PC-9 (cell line): ENCODE data around the gene KLHL26. TPM values are rescaled to one million over a fixed set of nuclear protein-coding genes. Genes with fewer than 3 reads are reported as not detected.

Source experiments
- BruUV-seq: library from RNA; stranded (reverse); fragments of 400-500 nt; replicated peaks from 2 replicates; lab custom pipeline; 2021; lab: Mats Ljungman, UMichigan
- CTCF ChIA-PET: fragments of 300-600 bp; sonication (Branson Sonifier 250); formaldehyde crosslinking; loops from one replicate; lab custom pipeline; 2022; ENCODE audit warnings: antibody characterized with exemption; lab: Charles Lee
- POLR2A ChIA-PET: fragments of 300-600 bp; sonication (Branson Sonifier 250); formaldehyde crosslinking; loops from one replicate; lab custom pipeline; 2022; ENCODE audit warnings: antibody characterized with exemption; ENCODE audit not compliant: unreplicated experiment; lab: Charles Lee
- DNase-seq, 2 experiments: peaks; one replicate each; pipeline versions ENCODE4 v3.0.0 to v3.0.0-alpha.2; 2015 to 2022; ENCODE audit warnings: mixed read lengths in 1 of 2
- H2AFZ ChIP-seq: fragments of 200-600 bp; sonication (generic); 2 replicates; pipeline ENCODE4 v1.8.1; 2017; ENCODE audit warnings: antibody characterized with exemption
- H3F3A ChIP-seq: fragments of 200-600 bp; sonication (generic); 2 replicates; pipeline ENCODE4 v1.8.1; 2017; ENCODE audit warnings: antibody characterized with exemption, mild to moderate bottlenecking, low read depth; ENCODE audit not compliant: insufficient read depth
- H3K27ac ChIP-seq: fragments of 200-600 bp; sonication (generic); 2 replicates; pipeline ENCODE4 v1.6.1; 2016; ENCODE audit warnings: mixed run types
- H3K27me3 ChIP-seq: fragments of 200-600 bp; sonication (generic); 2 replicates; pipeline ENCODE4 v1.6.1; 2016; ENCODE audit warnings: low read depth, mixed run types; ENCODE audit not compliant: insufficient read depth
- H3K36me3 ChIP-seq: fragments of 200-600 bp; sonication (generic); 2 replicates; pipeline ENCODE4 v1.6.1; 2016; ENCODE audit warnings: low read depth, mixed run types
- H3K4me1 ChIP-seq: fragments of 200-600 bp; sonication (generic); replicated peaks from 2 replicates; pipeline ENCODE4 v1.6.1; 2016; ENCODE audit warnings: mixed run types; ENCODE audit not compliant: insufficient read depth
- H3K4me2 ChIP-seq: fragments of 200-600 bp; sonication (generic); 2 replicates; pipeline ENCODE4 v1.6.1; 2017; ENCODE audit warnings: mixed run types
- H3K4me3 ChIP-seq: fragments of 200-600 bp; sonication (generic); 2 replicates; pipeline ENCODE4 v1.6.1; 2016; ENCODE audit warnings: mixed run types
- H3K79me2 ChIP-seq: fragments of 200-600 bp; sonication (generic); 2 replicates; pipeline ENCODE4 v1.6.1; 2017; ENCODE audit warnings: low read depth, mixed run types
- H3K9me2 ChIP-seq: fragments of 200-600 bp; sonication (generic); 2 replicates; pipeline ENCODE4 v1.8.1; 2017; ENCODE audit warnings: mild to moderate bottlenecking; ENCODE audit not compliant: insufficient read depth
- H3K9me3 ChIP-seq: fragments of 200-600 bp; sonication (generic); 2 replicates; pipeline ENCODE4 v1.8.1; 2016; ENCODE audit warnings: low read depth; ENCODE audit not compliant: insufficient read depth
- H4K20me1 ChIP-seq: fragments of 200-600 bp; sonication (generic); 2 replicates; pipeline ENCODE4 v1.8.1; 2017; ENCODE audit not compliant: insufficient read depth
- CTCF ChIP-seq: fragments of 200-600 bp; sonication (generic); conservative IDR thresholded peaks from 2 replicates; pipeline ENCODE4 v1.6.1; 2017; ENCODE audit warnings: mixed run types, antibody characterized with exemption, mild to moderate bottlenecking, moderate library complexity
- EZH2 ChIP-seq: fragments of 200-600 bp; sonication (generic); IDR thresholded peaks from 2 replicates; pipeline ENCODE4 v1.8.0; 2017; ENCODE audit warnings: antibody characterized with exemption, low read depth
- intact Hi-C: fragments of 100-400 bp; cut with micrococcal nuclease; formaldehyde crosslinking; loops from one replicate; pipeline ENCODE4 v1.10.0; 2022; ENCODE audit not compliant: unreplicated experiment
- total RNA-seq: library from RNA; stranded (reverse); gene quantifications from 2 replicates; pipeline ENCODE4 v1.2.3, GENCODE V29; 2021

Gene KLHL26
- total RNA-seq, 1 experiment from 2014 or later: 11.8 TPM

- CTCF ChIA-PET: interaction anchor here (0.6 kb wide), 1 partner anchor 94 kb away, joined by 3 read pairs; no protein-coding TSS in a partner anchor
- Histone ChIP-seq H3K27me3 (peaks cover 5% of the 10 kb centered on the region; the same call in 1 of the 2 replicates), H3K79me2 (no peaks in the 10 kb centered on the region), H3F3A (peaks cover 9% of the 10 kb centered on the region; the same call in 1 of the 2 replicates), H3K27ac (no peak overlapping the region), H2AFZ (no peak overlapping the region), H4K20me1 (no peaks in the 10 kb centered on the region), H3K4me3 (no peak overlapping the region), H3K4me1 (no peaks in the 10 kb centered on the region), H3K4me2 (no peak overlapping the region), H3K9me3 (no peaks in the 10 kb centered on the region), H3K9me2 (no peaks in the 10 kb centered on the region), H3K36me3 (no peaks in the 10 kb centered on the region)
- no peak for DNase-seq
- no TSS peak for BruUV-seq
- intact Hi-C loops: no loop called here
- TF ChIP-seq CTCF (no peak), EZH2 (no peak)
- POLR2A ChIA-PET: no interaction called here
Observed at GRCh38 chr19:18620902-18621301, 15.9 kb upstream of the KLHL26 start.

GRCh38 chr19:18626906-18627305 is 9.9 kb upstream of the KLHL26 start:
- no peaks in the 10 kb centered on the region for H4K20me1 ChIP-seq
- BruUV-seq: no TSS peak
- TF ChIP-seq EZH2 (no peak), CTCF (no peak)
- no peak overlapping the region for H3K4me2 ChIP-seq
- intact Hi-C loops: no loop called here
- no peaks in the 10 kb centered on the region for H3K36me3 ChIP-seq
- H2AFZ ChIP-seq: no peak overlapping the region
- no peak for DNase-seq
- H3K27me3 ChIP-seq: no peaks in the 10 kb centered on the region
- POLR2A ChIA-PET: no interaction called here
- H3K79me2 ChIP-seq: no peaks in the 10 kb centered on the region
- H3K27ac ChIP-seq: no peak overlapping the region
- no peak overlapping the region for H3K4me3 ChIP-seq
- H3K9me2 ChIP-seq: no peaks in the 10 kb centered on the region
- peaks cover 9% of the 10 kb centered on the region; the same call in 1 of the 2 replicates for H3F3A ChIP-seq
- H3K4me1 ChIP-seq: no peaks in the 10 kb centered on the region
- no peaks in the 10 kb centered on the region for H3K9me3 ChIP-seq
- CTCF ChIA-PET: no interaction called here

DNA sequence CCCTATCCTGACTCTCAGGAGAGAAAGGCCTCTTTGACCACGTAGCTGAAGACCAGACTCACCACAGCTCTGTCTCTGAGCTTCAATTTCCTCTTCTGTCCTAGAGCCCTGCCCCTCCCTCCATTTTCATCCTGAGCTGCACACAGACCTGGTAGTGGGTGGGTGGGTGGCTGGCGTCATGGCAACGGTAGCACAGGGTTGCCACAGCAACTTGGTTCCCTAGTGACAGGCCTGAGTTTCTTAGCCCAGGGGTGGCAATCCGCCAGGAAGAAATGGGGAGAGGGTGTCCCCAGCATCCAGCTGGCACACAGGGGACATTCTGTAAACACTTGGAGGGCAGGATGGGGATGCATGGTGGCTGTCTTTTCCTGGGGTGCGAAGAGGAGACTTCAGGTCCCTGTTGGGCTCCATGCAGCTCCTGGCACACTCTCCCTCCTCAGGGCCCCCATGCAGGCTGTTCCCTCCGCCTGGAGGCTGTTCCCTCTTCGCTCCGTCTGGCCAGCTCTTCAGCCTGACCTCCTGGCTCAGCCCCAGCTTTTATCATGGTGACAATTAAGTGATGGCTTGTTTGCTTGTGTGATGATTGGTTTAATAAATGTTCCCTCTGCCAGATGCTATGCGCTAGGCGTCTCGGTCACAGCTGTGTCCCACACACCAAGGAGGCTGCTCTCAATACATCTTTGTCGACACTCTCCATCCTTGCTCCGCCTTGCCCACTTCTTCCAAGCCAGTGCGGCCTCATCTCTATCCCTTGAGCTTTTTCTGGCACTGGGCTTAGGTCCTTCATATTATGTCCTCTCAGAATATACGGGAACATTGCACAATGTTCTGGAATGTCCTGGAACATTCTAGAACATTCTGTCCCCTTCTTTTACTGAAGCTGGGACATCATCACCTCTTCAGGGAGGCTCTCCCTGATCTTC is 7.4 kb upstream of the KLHL26 start:
- no peaks in the 10 kb centered on the region for H3F3A ChIP-seq
- H3K79me2 ChIP-seq: no peaks in the 10 kb centered on the region
- H3K4me1 ChIP-seq: no peaks in the 10 kb centered on the region
- H3K27me3 ChIP-seq: no peaks in the 10 kb centered on the region
- no TSS peak for BruUV-seq
- CTCF ChIA-PET: interaction anchor here (0.6 kb wide), 1 partner anchor 185 kb away, joined by 6 read pairs; no protein-coding TSS in a partner anchor
- H3K4me3 ChIP-seq: no peak overlapping the region
- intact Hi-C loops: no loop called here
- no peaks in the 10 kb centered on the region for H4K20me1 ChIP-seq
- no peaks in the 10 kb centered on the region for H3K9me2 ChIP-seq
- no peak overlapping the region for H3K4me2 ChIP-seq
- TF ChIP-seq EZH2 (no peak), CTCF (no peak)
- H3K9me3 ChIP-seq: no peaks in the 10 kb centered on the region
- H2AFZ ChIP-seq: no peak overlapping the region
- H3K27ac ChIP-seq: no peak overlapping the region
- no peak for DNase-seq
- H3K36me3 ChIP-seq: no peaks in the 10 kb centered on the region
- POLR2A ChIA-PET: no interaction called here
